GM18951 (cell line): ENCODE results near the gene ZBTB2.
"Not testable (repeated sequence)": the region's sequence is repeated elsewhere in the genome, so short reads cannot be mapped to it uniquely, and the experiment has no call there.

Experiments used
- POLR2A ChIP-seq: IDR thresholded peaks from 4 replicates; pipeline ENCODE4 v1.6.1; 2011; ENCODE audit warnings: mild to moderate bottlenecking; ENCODE audit not compliant: insufficient read length, insufficient read depth; ENCODE audit errors: extremely low read depth
- in situ Hi-C: fragments of 300-500 bp; cut with MboI; formaldehyde crosslinking; loops from one replicate; pipeline ENCODE4 v1.12.0; 2022; ENCODE audit warnings: low sequenced_read_pairs, mixed read lengths, inconsistent platforms; ENCODE audit not compliant: unreplicated experiment

Gene ZBTB2

GRCh38 chr6:151325075-151326050, 66.0 kb downstream of the ZBTB2 start:
- in situ Hi-C loops: loop anchor here (10.0 to 25.0 kb wide), 2 partner anchors 313 to 431 kb away; no protein-coding TSS in a partner anchor
- TF ChIP-seq POLR2A: no peak

DNA sequence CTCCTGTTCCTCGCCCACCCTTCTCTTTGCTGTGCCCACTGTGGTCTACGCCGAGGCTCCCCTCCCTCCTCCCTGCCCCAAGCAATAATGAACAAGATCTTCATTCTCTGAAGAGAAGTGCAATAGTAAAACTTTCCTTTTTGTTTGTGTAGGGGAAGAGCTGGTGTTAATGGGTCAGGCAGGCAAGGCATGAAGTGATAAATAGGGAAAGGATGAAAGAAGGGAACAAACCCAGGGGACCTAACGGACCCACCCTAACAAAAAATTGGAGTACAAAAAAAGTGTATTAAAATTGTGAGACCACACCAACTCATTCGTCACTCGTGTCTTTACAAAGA, 66.9 kb downstream of the ZBTB2 start:
- TF ChIP-seq POLR2A: no peak
- in situ Hi-C loops: loop anchor here (10.0 kb wide), 1 partner anchor 430 kb away; no protein-coding TSS in a partner anchor

DNA sequence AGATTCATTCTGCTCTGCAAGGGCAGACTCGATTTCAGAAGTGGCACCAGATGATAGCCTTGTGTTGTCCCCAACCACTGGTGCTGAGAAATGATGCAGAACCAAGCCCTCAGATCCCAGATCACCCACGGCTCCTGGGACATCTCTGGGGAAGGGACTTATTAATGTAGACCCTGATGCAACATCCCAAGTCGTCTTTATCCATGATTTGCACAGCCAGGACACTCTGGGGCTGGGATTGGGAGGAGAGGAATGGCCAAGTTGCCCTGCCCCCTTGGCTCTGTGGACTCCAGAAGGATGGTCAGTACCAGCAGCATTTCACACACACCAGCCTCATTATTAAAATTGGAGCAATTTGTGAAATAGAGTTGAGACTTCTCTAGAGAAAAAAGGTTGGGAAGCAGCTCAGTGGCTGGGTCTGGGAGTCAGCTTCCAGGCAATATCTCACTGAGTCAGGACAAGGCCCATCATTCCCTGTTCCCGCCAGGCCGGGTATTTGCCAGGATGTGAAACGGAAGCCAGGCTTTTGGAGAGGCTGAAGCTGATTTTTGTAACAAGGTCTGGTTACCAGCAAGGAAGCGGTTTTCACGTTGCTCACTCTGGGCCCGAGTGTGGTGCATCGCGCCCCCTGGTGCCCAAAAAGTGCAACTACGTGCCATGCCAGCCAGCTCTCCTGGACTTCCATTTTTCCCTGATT, 67.4 kb downstream of the ZBTB2 start:
- in situ Hi-C loops: loop anchor here (10.0 kb wide), 1 partner anchor 429 kb away; no protein-coding TSS in a partner anchor
- TF ChIP-seq POLR2A: no peak

DNA sequence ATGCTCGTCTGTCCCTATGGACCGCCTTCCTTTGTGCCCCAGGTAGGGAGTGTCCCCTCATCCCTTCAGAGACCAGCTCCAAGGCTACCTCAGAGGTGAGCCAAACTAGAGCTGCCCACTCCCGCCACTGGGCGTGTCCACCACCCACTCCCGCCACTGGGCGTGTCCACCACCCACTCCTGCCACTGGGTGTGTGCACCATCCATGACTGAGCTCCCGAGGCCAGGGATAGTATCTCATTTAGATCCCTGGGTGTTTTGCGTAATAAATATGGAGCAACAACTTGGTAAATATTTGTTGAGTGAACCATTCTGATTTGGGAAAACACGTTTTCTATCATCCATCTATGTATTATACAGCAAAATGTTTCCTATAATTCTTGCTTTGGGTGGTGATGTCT, 68.8 kb downstream of the ZBTB2 start:
- in situ Hi-C loops: loop anchor here (10.0 kb wide), 1 partner anchor 428 kb away; no protein-coding TSS in a partner anchor
- TF ChIP-seq POLR2A: no peak

DNA sequence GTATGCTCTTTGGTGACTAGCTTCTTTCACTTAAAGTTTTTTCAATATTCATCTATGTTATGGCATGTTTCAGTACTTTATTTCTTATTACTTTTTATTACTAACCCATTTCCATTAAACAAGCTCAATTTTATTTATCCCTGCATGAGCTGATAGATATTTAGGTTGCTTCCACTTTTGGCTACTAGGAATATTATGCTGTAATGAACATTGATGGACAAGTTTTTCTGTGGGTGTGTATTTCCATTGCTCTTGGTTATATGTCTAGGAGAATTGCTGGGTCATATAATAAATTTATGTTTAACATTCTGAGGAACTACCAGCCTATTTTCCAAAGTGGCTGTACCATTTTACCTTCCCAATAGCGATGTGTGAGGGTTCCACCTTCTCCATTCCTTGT, 69.9 kb downstream of the ZBTB2 start:
- in situ Hi-C loops: loop anchor here (10.0 kb wide), 1 partner anchor 427 kb away; no protein-coding TSS in a partner anchor

DNA sequence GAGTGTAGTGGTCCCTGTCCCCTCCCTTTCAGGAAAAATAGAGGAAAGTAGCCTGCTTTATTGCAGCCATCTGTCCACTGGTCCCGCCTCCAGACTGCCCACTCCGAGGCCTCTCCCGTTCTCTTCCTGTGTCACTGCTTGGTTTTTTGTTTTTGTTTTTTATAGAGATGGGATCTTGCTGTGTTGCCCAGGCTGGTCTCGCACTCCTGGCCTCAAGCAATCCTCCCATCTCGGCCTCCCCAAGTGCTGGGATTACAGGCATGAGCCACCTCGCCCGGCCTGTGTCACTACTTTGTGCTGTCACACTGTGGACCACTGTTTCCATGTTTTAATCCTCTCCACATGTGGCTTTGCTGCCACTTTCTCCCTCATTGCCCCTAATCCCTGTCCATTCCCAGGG, 71.2 kb downstream of the ZBTB2 start:
- TF ChIP-seq POLR2A: no peak
- in situ Hi-C loops: loop anchor here (10.0 kb wide), 1 partner anchor 425 kb away; no protein-coding TSS in a partner anchor

More for the DNA sequence above, 69.9 kb downstream of the ZBTB2 start:
- no peak for TF ChIP-seq POLR2A

- in situ Hi-C loops: no loop called here
- TF ChIP-seq POLR2A: no peak
These were observed 73.4 kb downstream of the ZBTB2 start for GRCh38 chr6:151317995-151318365.

DNA sequence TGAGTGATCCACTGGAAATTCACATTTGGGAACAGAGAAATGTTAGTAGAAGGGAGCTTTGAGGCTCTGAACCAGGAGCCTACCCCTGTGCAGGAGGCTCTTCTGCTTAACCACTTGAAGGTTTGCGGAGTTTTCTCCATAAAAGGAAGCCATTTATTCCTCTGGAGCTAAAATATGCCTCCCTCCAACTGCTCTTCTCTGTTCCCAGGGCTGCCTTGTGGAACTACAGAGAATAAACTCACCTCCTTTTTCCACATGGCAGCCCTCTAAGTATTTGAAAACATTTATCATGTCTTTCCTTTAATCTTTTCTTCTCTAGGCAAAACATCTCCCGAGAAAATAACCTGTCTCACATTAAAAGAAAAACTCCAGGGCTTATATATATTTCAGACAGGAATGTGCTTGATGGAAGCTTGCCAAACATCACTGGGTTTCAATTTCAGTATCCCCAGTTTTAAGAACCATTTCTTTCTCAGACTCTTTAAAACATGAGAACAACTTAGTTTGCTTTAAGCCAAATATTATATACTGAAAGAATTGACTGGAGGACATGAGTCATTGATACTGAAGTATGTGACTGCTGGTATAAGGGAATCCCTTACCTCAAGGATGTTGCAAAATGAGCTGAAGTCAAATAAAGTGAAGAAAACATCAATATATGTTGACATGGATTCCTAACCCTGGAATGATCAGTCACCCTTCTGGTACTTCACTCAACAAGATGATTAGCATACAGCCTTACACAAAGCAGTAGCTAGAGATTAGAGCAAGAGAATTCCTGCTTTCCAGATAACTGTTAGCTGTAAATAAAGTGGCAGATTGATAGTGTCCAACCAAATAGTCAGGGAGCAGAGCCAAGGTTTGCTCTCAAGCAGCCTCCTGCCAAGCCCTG, 74.0 kb downstream of the ZBTB2 start:
- TF ChIP-seq POLR2A: no peak
- in situ Hi-C loops: no loop called here

DNA sequence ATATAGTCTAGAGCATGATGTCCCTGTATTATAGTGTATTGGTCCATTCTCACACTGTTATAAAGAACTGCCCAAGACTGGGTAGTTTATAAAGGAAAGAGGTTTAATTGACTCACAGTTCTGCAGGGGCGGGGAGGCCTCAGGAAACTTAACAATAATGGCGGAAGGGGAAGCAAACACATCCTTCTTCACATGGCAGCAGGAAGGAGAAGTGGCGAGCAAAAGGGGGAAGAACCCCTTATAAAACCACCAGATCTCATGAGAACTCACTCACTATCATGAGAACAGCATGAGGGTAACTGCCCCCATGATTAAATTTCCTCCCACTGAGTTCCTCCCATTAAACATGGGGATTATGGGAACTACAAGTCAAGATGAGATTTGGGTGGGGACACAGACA, 75.7 kb downstream of the ZBTB2 start:
- in situ Hi-C loops: not testable (repeated sequence)
